Measurements from ENCODE around the gene C2orf66.

C2orf66 gene

DNA sequence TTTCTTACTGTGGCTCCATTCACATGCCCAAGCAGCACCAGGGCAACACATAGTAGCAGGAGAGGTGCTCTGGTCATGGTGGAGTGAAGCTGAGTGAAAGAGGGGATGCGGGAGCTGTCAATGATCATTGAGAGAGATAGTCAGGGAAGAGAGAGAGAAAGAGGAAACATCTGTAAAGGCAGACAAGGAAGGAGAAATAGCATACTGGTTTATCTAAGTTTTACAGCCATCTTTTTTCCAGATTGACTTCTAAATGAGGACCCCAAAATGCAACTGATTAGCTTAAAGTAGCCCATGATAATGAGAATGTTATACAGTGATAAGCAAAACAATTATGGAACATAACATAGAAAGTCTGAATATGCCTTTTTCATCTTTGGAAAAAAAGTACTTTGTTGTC, at the start of gene C2orf66:
Gene C2orf66, minus strand, starts transcription at position 96 of the 400 bp plus-strand sequence. Its CDS starts 19 bp downstream, at position 77.
- no peak for DNase-seq

DNA sequence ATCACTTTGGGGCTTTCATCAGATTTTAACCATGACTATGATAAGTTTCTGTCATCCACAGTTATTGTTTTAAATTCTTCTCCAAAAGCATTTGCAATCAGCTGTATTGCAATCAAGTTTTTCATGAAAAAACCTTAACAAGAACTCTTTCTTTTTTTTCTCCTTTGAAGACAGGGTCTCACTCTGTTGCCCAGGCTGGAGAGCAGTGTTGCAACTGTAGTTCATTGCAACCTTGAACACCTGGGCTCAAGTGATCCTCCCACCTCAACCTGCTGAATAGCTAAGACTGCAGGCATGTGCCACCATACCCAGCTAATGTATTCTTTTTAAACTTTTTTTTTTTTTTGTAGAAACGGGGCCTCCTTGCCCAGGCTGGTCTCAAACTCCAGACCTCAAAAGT, 45.5 kb upstream of the C2orf66 start:
- no peak for DNase-seq

DNA sequence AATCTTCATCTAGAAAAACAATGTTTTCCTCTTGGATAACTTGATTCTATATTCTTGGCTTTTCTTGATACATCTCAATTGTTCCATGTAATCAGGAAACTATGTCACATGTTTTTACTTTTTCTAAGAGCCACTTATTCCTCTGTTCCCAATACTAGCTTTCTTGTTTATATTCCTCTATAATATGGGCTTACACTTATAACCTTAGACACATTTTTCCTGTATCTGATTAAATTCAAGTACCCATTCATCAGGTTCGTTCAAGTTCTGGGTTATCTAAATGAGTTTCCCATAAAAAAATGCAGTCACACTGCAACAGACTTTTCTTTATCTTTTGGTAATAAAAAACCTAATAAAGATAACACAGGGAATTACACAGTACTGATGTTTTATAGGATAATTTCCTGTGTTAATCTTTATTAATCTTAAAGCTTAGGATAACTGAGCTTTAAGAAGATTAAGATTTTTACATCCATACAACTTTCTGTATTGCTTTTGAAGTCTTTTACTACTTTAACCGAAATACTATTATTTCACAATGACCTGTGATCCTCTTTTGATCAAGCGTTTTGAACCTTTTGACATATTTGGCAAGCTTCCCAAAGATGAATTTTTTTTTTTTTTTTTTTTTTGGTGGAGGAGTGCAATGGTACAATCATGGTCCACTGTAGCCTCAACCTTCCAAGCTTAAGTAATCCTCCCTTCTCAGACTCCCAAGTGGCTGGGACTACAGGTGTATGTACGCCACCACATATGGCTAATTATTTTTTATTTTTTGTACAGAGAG, 44.3 kb upstream of the C2orf66 start:
- DNase-seq: no peak

DNA sequence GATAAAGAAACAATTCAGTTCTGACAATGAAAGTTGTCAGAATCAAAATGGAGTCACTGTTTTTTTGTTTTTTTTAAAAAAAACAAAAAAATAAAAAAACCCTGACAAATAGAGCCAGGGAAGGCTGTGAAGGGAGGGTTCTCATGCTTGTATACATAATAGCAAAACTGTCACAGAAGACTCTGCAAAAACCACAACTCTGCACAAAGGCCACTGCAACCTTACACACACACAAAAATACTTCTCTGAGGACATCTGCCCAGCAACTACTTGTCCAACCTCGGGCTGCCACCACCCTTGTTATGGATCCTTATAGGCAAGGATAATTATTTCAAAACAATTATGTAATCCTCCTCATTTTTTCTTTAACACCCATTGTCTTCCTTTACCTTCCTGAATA, 41.9 kb upstream of the C2orf66 start:
- DNase-seq: no peak

DNA sequence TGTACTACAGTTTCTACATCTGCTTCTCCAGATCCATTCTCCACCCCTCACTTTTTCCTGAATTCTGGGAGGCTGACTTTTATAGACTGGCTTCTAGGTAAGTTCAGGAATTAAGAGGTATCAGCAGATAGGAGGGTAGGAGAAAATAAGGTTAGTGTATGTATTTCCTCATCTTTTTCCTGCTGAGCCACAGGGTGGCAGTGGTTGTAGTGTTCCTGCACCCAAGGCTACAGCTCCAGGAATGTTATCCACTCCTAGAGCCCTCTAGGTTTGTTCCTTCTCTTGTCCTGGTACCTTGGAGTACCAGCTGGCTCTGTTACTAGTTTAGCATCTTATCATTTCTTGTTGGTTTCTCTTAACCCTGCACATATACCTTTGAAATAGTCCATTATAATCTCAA, 40.7 kb upstream of the C2orf66 start:
- DNase-seq: no peak

DNA sequence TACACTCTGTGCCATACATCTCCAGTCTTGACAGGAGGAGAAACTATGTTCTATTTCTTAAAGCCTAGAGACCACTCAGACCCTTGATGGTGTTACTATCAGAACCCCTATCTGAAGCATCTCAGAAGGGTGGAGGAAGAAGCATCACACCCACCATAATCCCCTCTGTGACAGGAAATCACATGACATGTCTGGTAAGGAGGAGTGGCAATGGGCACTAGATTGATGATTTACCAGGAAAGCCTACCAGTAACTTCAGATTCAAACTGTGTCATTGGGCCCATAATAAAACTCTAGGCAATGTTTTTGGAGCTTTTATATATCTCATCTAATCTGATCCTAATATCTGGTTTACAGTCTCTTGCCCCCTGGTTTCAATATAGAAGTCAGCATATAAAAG, 37.1 kb upstream of the C2orf66 start:
- no peak for DNase-seq

DNA sequence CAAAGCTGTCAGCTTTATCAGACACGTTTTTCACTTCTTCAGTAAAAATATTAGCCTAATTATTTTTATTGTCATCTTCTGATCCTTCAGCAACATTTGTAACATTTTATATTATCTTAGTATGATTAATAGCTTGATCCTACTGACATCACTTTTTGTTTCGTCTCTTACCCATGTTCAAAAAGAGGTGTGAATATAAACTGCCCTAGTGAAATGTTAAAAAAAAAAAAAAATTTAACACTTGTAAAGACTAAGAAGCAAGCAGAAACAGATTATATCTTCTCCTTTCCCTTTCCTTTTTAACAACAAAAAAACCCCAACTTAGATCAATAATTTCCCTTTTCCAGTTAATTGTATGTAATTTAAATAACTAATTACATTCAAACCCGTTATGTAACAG, 36.2 kb upstream of the C2orf66 start:
- no peak for DNase-seq

DNA sequence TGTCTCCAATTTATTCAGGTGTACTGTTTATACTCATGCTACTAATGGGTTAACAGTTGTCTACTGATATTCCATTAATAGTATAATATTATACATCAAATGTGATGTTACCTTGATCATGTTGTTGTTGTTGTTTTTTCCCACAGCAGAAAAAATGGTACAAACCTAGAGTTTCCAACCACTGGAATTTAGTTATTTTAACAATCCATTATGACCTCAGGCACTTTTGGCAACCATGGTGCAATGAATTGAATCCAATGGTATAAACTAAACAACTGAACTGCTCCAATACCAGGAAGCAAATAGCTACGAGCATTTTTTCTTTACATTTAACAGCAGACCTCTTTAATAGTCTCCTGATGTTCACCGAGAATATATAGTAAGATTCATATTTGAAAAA, 31.0 kb upstream of the C2orf66 start:
- DNase-seq: no peak

DNA sequence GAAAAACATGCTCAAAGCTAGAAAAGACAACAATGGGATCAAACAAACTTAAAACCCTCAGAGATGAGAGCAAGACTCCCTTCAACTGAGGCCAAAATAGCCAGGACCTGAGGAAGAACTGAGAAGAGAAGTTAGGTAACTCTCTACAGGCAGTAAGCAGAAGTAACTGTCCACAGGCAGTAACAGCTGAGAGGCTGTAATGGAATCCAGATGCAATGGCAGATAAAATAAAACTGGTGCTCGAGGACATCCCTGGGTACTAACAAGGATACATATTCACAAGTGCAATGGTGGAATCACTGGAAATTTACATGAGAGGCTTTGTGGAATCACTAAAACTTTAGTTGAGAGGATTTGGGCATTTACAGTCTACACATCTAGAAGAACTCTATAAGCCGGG, 30.4 kb upstream of the C2orf66 start:
- DNase-seq: no peak

DNA sequence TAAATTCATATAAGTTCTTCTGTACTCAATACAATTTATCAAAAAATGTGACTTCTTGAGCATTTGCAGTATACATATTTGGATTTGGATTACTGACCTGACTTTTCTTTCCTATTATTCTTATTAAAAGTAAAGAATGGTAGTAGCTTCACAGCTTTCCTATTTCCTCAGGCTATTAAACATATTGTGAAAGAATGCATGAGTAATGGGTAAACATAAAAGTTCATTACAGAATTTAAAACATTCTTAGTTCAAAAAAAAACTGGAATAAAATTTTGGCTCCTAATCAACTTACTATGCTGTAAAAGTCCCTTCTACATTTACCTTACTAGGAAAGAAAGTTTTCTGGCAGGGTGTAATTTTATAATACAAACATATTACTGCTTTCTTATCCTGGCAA, 27.3 kb upstream of the C2orf66 start:
- DNase-seq: no peak

DNA sequence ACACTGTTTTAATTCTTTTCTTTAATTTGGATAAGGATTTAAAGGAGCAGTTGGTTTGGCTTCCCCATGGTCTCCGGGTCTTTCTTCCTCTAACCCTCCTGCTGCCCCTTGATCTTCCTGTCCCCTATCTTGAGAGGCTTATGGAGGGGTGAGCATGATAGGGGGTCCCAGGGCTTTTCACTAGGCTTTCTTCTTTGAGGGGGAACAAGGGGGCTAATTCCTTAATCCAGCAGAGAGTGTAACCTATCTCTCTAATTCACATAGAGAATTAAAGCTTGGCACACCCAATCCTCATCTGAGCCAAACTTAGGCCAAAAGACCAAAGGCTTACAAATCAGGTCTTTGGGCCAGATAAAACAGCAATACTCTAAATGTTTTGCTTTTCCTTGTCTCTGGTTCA, 21.5 kb upstream of the C2orf66 start:
- DNase-seq: no peak

DNA sequence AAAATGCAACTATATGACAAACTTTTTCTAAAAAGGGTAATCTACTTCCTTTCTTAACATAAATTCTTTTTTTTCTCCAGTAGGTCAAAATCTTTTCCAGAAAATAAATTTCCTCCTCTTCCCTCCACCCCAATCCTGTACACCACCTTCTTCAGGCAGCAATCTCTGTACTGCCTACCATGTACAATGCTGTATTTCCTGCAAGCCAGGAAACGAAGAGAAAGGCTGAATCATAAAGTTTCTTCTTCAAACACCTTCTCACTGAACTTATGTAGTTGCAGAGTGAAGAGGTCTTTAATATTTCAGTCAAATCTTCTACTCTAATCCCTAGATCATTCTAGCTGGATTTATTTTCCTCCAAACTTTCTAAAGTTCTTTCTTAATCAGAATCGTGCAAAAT, 18.2 kb upstream of the C2orf66 start:
- DNase-seq: no peak

DNA sequence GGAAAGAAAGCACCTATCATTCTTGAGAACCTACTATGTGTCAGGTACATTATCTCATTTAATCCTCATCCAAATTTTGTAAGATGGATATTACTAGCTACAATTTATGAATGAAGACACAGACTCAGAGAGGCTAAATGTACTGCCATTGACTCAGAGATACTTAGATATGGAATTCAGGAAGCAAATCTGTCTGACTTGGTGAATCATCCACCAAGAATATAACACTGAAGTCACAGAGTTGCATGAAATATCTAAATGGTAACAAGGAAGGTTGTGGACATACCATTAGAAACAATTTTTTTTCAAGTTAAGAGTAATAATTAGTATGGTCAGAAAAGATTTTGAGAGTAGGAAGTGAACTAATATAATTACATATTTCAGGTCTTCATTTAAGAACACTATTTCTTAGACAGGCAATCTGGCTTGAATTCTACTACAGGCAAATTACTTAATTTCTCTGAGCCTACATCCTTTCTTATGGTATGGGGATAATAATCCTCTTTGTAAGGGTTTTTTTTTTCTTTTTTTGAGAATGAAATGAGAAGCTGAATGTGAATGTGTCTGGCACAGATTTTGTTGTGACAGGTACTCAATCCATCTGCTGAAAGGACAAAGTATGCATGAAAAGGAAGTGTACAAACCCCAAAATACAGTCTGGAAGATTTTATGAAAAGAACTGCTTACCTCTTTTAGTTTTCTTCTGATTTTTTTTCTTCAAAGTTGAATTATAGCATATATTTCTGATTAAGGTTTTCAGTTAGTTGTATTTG, 14.8 kb upstream of the C2orf66 start:
- DNase-seq: no peak

DNA sequence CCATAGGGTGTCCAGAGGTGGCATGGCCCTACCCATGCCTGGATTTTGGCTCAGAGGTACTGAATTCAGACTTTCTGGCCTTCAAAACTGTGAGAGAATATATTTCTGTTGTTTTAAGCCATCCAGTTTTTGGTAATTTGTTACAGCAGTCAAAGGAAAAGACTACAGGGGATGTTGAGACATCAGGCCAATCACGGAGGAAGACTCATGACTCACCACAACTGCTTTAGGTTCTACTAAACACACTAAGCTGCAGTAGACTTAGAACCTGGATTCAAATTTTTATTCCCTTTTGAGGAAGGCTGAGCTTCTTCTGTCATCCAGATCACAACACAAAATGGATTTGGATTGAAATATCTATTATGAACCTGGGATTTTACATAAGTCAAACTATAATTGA, 12.0 kb upstream of the C2orf66 start:
- DNase-seq: no peak

DNA sequence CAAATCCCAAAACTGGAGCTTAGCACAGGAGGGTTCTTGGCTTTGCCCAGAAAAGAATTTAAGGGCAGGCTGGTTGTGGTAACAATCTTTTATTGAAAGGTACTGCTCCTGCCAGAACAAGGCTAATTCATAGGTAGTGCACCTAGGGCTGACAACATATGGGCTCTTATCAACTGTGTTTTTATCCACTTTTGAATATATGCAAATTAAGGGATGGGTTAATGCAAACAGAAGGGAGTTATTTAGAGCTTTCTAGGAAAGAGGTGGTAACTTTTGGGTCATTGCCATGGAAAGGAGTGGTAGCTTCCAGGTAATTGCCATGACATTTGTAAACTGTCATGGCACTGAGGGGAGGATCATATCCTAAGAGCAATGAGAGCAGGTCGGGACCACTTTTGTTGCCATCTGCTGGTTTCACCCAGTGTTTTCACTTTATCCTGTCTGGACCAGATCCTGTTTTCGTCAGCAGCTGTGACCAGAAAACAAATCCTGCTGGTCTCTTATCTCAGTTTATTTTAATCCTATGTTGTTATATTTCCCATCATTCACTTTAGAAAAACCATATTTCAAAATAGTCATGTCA, 981 bp downstream of the C2orf66 start:
- no peak for DNase-seq

DNA sequence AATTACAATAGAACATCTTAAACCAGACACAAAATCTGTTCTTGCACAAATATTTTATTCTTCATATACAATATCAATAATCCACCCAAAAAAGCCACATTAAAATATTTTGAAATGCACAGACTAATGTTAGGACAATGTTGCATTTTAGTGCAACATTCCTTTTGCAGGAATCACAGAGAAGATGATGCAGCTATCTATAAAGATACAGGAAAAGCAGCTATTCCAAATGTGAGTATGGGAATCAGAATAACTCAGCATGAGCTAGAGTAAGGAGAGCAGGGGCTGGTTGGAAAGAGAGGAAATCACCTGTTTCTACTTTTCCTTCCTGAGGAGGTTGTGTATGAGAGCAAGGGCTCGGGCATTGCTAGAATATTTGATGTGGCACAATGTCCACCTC, 4.8 kb downstream of the C2orf66 start:
- no peak for DNase-seq

DNA sequence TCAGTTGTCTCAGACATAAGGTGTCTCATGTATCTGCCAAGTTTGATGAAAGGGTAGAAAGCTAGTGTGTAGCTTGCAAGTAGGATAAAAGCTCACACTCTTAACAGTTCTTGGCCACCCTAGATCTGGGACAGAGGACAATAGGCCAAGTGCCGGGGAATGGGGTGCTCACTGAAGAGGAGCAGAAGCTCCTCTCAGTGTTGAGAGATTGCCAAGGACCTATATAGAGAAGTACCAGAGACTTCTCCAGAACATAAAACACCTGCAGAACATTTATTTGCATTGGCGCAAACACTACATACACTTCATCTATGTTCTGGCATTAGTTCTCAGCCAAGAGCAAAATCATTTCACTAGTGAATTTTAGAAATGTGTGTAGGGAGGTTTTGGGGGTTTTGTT, 6.8 kb downstream of the C2orf66 start:
- no peak for DNase-seq

DNA sequence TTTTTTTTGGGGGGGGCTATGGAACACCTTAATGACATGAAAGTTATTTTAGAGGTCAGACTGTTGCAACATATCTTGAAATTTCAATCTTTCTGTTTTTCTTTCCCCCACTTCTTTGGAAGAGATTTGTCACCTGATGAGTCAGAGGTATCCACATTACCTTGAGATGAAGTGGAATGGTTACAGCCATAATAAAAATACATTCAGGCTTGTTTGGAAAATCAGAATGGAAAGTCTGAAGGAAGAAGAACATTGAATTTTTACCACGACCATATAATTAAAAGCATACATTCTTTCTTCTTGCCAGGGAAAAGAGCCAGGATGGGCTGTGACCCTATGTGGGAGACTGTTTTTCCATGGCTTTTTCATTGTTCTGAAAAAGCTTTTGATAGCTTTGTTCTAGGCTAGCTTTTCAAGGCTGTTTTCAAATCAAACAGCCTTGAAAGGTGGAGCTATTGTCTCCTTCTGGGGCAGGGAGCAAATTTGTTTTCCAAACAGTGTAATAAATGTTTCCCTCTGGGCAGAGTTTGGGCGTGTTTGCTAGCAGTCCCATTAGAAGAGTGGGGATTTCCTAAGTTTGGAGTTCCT, 7.4 kb downstream of the C2orf66 start:
- no peak for DNase-seq

DNA sequence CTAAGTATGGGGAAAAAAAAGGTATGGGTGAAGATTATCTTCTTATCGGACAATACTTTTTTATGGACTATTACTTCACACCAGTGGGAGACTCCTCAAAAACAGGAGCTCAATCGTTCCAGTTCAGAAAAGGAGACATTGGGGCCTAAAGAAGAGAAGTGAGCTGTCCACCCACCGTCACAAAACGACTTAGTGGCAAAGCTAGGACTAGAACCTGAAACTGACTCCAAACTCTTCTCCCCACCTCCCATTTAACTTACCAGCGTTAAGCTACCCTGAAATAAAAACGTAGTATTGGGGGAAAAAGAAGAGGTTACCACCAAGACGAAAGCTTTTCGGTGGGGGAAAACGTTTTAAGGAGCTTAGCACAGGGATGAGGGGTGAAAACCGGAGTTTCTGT, 10.2 kb downstream of the C2orf66 start:
- DNase-seq: no peak

DNA sequence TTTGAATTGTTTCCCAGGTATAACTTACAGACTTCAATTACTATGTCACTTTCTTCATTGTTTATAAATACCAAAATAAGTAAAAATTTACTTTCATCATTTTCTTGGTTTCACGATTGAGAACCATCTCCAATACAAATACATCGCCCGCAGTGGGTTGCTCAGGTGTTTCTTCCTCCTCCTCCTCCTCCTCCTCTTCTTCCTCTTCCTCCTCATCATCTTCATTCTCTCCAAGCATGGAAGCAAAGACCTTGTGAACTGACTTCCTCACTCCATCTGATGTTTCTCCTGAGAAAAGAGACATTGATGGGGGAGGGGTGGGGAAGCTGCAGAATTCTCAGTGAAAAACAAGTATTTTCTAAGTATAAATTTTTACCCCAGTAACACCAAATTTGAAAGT, 16.3 kb downstream of the C2orf66 start:
- DNase-seq: no peak

DNA sequence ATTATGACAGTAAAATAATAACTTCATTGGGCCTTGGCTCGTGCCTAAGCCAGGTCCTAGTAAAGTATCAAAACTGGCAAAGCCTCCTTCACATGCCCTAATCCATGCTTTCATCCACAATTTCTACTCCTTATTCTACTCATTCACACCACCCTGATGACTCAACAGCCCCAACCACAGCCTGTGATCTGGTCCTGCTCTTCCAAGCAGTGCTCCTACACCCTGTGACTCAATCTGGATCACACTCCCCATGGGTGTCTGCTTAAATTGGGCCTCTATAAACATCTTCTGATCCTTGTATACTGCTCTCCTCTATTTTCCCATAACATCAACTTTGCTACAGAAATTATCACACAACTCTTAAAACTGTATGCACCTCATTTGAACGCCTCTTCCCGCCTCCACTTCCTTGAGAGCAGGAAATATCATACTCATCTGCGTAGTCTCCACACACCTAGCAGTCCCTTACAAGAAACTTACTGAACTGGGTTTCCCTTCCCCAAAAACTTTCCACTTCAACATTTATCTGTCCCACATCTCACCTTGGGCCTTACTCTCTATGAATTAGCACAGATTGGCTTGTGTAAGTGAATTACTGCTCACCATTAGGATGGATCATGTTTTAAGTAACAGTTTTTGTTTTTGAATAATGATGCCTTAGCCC, 25.6 kb downstream of the C2orf66 start:
- DNase-seq: no peak

DNA sequence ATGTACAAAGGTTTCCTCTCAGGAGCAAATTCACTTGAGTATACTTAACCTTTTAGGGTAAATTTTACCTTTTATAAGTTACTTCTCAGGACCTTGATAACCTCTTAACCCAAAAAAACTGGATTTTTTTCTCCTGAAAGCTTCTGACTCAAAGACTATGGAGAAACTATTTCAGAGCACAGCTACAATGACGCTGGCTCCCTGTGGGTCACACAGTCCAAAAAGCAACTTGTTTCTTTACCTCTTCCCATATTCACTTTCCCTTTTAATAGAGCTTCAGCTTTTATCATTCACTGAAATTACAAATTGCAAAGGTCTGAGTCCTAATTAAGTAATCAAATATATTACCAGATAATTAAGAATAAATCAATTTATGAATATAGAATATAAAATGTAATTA, 42.1 kb downstream of the C2orf66 start:
- DNase-seq: no peak

DNA sequence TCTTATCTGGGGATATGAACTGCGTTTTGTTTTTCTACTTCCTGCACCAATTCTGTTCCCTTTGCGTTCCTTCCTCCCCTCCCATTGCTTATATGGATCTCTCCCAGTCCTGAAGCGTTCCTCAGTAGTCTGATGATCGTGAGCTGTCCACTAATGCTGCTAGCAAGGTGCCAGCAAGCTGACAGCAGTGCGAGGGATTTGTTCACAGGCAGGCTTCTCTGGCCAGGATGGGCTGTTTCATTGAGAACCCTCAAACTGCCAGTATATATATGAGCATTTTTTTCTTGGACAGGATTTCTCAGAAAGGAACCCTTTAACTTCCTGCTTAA, 49.8 kb downstream of the C2orf66 start:
- DNase-seq: no peak
